Raji (cell line): Measurements from ENCODE around the gene METTL3.

Experiments
- POLR2A ChIP-seq: IDR thresholded peaks from 2 replicates; pipeline ENCODE4 v1.6.1; 2011; ENCODE audit warnings: low read depth, low read length, control low read depth; ENCODE audit not compliant: insufficient read depth

METTL3 gene

GRCh38 chr14:21533294-21533693, 22.2 kb upstream of the METTL3 start:
- no peak for TF ChIP-seq POLR2A

GRCh38 chr14:21529515-21529914, 18.4 kb upstream of the METTL3 start:
- no peak for TF ChIP-seq POLR2A

DNA sequence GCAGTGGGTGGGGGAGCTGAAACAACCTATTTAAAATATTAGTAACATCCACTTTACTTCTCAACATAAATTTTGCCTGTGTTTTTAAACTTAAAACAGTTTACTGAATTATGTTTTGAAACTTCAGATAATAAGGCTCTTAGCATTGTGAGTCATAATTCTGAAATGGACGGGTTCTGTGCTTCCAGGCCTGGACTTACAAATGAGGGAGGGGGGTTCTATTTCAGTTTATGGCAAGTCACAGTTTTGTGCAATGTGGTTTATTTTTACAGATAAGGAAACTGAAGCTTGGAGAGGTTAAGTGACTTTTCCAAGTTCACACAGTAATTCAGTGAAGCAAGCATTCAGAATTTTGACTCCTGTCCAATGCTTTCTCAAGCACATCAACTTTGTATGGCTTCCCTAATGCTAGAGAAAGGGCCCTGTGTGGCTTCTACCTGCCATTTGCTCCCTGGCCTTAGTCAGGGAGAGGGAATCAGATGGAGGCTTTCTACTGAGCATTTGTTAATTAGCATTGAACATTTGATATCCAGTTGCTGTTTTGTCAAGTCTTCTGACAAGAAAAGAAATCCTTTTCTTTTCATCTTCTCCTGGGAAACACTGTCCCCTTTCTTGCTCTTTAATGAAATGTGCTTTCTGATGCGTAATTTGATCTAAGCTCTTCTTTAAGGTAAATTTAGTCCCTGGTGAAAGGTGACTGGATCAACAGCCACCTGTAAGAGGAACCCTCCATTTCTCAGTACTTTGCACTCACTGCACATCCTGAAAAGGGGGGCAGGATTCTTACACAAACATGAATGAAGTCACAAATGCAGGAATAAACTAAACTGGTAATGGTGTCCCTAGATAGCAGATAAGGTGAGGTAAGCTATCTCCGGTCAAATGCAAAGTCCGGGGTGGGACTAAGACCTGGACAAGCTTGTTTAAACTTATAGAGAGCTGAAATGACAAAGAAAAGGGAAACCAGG, 17.5 kb upstream of the METTL3 start:
- no peak for TF ChIP-seq POLR2A

GRCh38 chr14:21527318-21527679, 16.2 kb upstream of the METTL3 start:
- TF ChIP-seq POLR2A = no peak

DNA sequence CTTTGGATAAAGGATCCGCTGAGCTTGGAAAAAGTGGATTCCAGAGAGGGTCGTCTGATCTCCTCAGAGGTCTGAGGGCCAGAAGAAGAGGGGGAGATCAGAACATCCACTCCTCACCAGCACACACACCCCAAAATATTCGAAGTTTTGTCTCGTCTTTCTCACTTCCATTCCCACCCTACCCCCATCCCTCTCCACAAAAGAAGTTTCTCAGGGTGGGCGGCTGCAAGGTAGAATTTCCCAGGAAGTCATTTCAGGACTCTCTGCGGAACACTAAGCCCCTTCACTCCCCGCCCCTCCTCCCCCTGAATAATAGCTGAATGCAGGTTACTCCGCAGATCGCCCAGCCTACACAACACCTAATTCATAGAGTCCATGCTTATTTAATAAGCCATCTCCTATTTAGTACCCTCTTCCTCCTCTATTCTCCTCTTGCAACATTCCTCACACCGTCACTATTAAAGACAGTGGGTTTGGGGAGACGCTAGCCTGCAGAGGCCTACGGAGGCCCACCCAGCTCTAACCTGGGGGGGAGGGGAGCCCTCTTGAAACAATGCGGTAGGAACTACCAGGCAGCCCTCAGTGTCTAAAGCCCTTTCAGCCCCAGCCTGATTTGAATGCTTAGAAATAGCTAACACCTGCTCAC, 15.7 kb upstream of the METTL3 start:
- TF ChIP-seq POLR2A = no peak

DNA sequence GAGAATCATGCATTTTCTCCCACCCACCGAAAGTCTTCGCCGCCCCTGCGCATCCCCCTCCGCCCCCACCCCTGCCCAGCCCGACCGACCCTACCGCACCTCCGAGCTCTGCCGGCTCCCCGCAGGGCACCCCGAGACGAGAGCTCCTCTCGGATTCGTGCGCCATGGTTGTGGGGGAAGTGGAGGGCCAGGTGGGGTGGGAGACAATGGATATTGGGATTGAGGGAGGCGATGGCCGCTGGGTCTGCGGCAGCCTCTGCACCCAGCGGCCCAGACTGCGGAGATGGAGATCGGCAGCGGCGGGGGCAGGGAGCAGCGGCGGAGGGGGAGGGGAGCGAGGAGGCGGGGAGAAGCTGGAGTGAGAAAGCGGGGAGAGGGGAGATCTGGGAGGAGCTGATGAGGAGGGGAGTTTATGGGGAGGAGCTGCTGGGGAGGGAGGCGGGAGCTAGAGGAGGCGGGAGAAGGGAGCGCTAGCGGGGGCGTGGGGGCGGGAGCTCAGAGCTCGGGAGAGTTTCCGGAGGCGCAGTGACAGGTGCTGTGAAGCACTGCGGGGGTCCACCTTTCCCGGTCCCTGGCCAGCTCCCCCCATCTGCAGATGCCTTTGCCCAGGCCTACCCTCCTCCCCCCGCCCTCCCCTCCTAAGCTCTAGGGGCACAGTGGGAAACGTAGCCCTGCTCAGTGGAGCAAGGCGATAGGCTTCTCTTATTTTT, 15.0 kb upstream of the METTL3 start, which contains the start of gene SALL2:
SALL2 (minus strand) TSS at position 385 of the 710 bp plus-strand sequence; CDS start at position 166, 219 bp downstream.
- TF ChIP-seq POLR2A = no peak

GRCh38 chr14:21525571-21525961, 14.4 kb upstream of the METTL3 start:
- TF ChIP-seq POLR2A = no peak

DNA sequence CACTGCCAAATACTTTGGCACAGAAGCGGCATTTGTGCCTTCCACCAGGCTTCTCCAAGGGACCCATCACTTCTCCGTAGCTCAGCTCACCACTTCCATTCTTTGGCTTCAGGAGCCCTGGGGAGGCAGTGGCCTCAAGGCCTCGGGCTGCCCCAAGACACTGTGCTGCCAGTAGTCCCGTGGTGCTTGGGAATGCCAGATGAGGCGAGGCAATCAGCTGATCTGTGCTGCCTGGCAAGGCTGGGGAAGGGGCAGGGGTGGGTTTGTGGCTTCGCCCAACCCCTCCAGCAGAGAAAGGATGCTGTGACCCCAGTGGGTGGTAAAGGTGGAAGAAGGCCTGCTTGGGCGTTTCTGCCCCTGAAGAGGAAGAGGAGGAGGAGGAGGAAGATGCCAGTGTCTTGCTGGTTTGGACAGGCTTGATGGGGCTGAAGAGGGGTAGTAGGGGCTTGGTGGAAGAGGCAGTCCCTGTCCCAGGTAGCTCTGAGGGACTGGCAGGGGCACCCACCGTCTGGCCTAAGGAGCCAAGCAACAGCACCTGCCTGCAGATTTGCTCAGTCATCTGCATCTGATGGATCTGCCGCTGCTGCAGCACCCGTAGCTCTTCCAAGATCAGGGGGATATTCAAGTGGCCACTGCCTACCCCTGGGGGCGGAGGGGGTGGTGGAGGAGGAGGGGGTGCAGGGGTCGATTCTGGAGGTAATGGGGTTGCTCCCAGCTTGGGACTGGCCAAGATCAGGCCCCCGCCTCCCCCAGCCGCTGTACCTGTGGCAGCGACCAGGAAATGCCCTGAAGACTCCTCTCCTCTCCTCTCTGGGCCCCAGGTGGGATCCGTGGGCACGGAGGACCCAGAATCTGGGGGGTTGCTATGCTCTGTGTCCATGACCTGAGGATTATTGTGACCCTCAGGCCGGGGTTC, 13.7 kb upstream of the METTL3 start:
- TF ChIP-seq POLR2A = no peak

GRCh38 chr14:21523203-21523602, 12.1 kb upstream of the METTL3 start:
- TF ChIP-seq POLR2A = no peak

GRCh38 chr14:21521501-21521900, 10.4 kb upstream of the METTL3 start:
- TF ChIP-seq POLR2A = no peak

GRCh38 chr14:21520767-21521166, 9.6 kb upstream of the METTL3 start:
- no peak for TF ChIP-seq POLR2A

GRCh38 chr14:21518725-21519124, 7.6 kb upstream of the METTL3 start:
- no peak for TF ChIP-seq POLR2A

- no peak for TF ChIP-seq POLR2A
Observed at GRCh38 chr14:21514341-21514740, 3.2 kb upstream of the METTL3 start.

GRCh38 chr14:21509432-21510143, 1.6 kb downstream of the METTL3 start:
- TF ChIP-seq POLR2A = no peak
